H1 (cell line): ENCODE data around the gene CCNYL1. TPM values are rescaled to one million over a fixed set of nuclear protein-coding genes. Genes with fewer than 3 reads are reported as not detected.
A peak's percentile ranks its signal among the peaks of the same experiment; 100 is the strongest.

Experiments
- CTCF ChIA-PET: fragments of 300-600 bp; sonication (Branson Sonifier 250); formaldehyde crosslinking; loops from one replicate; lab custom pipeline; 2021; ENCODE audit not compliant: partially characterized antibody; lab: Charles Lee
- POLR2A ChIA-PET: fragments of 300-600 bp; sonication (Branson Sonifier 250); formaldehyde crosslinking; loops from one replicate; lab custom pipeline; 2021; ENCODE audit warnings: inconsistent platforms; ENCODE audit not compliant: partially characterized antibody; lab: Charles Lee
- DNase-seq, 2 experiments: peaks; one replicate each; pipeline versions ENCODE4 v3.0.0 to v3.0.0-alpha.2; 2010 to 2022; ENCODE audit warnings: low spot score in 2 of 2, low read depth in 1 of 2, mixed read lengths in 1 of 2
- FAIRE-seq: peaks from 2 replicates; lab custom pipeline; 2011; peaks lifted over from hg19 to GRCh38; lab: Jason Lieb, UNC
- H2AFZ ChIP-seq: 2 replicates; pipeline ENCODE4 v1.8.1; 2012; ENCODE audit warnings: low read length, inconsistent platforms
- H2AK5ac ChIP-seq: 2 replicates; pipeline ENCODE4 v1.6.1; 2013; ENCODE audit warnings: low read depth, low read length
- H2BK120ac ChIP-seq: replicated peaks from 2 replicates; pipeline ENCODE3; 2013; ENCODE audit warnings: low read depth, low read length, inconsistent platforms
- H2BK12ac ChIP-seq: 2 replicates; pipeline ENCODE4 v1.6.1; 2013; ENCODE audit warnings: low read depth, low read length
- H2BK15ac ChIP-seq: 2 replicates; pipeline ENCODE4 v1.6.1; 2013; ENCODE audit warnings: low read length
- H2BK20ac ChIP-seq: 2 replicates; pipeline ENCODE4 v1.6.1; 2013; ENCODE audit warnings: low read length
- H2BK5ac ChIP-seq: 2 replicates; pipeline ENCODE4 v1.6.1; 2013; ENCODE audit warnings: low read depth, low read length
- H3K14ac ChIP-seq: 2 replicates; pipeline ENCODE4 v1.6.1; 2013; ENCODE audit warnings: inconsistent platforms; ENCODE audit not compliant: insufficient read length
- H3K18ac ChIP-seq: 2 replicates; pipeline ENCODE4 v1.6.1; 2013; ENCODE audit warnings: low read length; ENCODE audit errors: extremely low read depth
- H3K23ac ChIP-seq: 2 replicates; pipeline ENCODE4 v1.6.1; 2013; ENCODE audit warnings: inconsistent platforms; ENCODE audit not compliant: insufficient read length
- H3K23me2 ChIP-seq: 2 replicates; pipeline ENCODE4 v1.6.1; 2013; ENCODE audit warnings: low read depth, low read length
- H3K27ac ChIP-seq: 2 replicates; pipeline ENCODE4 v1.6.1; 2011; ENCODE audit warnings: low read depth, low read length, inconsistent platforms
- H3K27me3 ChIP-seq, 4 experiments: replicated peaks in 1 of 4; 1 replicate in 1 of 4; 2 replicates in 3 of 4; pipeline versions ENCODE4 v1.6.1 to v1.8.1; 2011 to 2013; ENCODE audit warnings: low read length in 3 of 4, mild to moderate bottlenecking in 3 of 4, inconsistent platforms in 2 of 4, mixed read lengths in 2 of 4, moderate library complexity in 1 of 4; ENCODE audit not compliant: control insufficient read depth in 3 of 4, insufficient read depth in 3 of 4; ENCODE audit errors: extremely low read depth in 1 of 4
- H3K36me3 ChIP-seq, 4 experiments: 2 replicates each; pipeline versions ENCODE4 v1.6.1 to v1.8.1; 2011 to 2013; ENCODE audit warnings: mild to moderate bottlenecking in 4 of 4, low read length in 3 of 4, moderate library complexity in 2 of 4, control low read depth in 1 of 4, inconsistent platforms in 1 of 4; ENCODE audit not compliant: insufficient read depth in 4 of 4, control insufficient read depth in 2 of 4
- H3K4ac ChIP-seq: replicated peaks from 2 replicates; pipeline ENCODE3; 2013; ENCODE audit warnings: low read length, low read depth, mixed read lengths, inconsistent platforms; ENCODE audit not compliant: insufficient read length
- H3K4me1 ChIP-seq, 4 experiments: replicated peaks in 1 of 4; 1 replicate in 1 of 4; 2 replicates in 3 of 4; pipeline versions ENCODE4 v1.6.1 to v1.8.1; 2011 to 2013; ENCODE audit warnings: low read length in 3 of 4, inconsistent platforms in 2 of 4, mixed read lengths in 1 of 4; ENCODE audit not compliant: insufficient read depth in 4 of 4, control insufficient read depth in 3 of 4
- H3K4me2 ChIP-seq, 2 experiments: 2 replicates each; pipeline versions ENCODE4 v1.6.1 to v1.8.1; 2011 to 2013; ENCODE audit warnings: low read depth in 2 of 2, low read length in 2 of 2, control low read depth in 1 of 2, inconsistent platforms in 1 of 2, mild to moderate bottlenecking in 1 of 2; ENCODE audit not compliant: insufficient read depth in 1 of 2
- H3K4me3 ChIP-seq, 4 experiments: fragments of 200-600, 300-600 bp in 1 of 4; sonication (generic), shearing (Covaris generic), sonication (Bioruptor Twin) in 1 of 4; 2 replicates each; pipeline versions ENCODE4 v1.5.1 to v1.8.1; 2011 to 2016; ENCODE audit warnings: low read length in 4 of 4, low read depth in 3 of 4, control low read depth in 2 of 4, inconsistent platforms in 2 of 4, mild to moderate bottlenecking in 2 of 4, mixed read lengths in 1 of 4, moderate library complexity in 1 of 4; ENCODE audit not compliant: insufficient read depth in 2 of 4; ENCODE audit errors: extremely low read depth in 1 of 4
- H3K56ac ChIP-seq: replicated peaks from 2 replicates; pipeline ENCODE3; 2013; ENCODE audit warnings: low read depth, mild to moderate bottlenecking, mixed read lengths, low read length, inconsistent platforms; ENCODE audit not compliant: insufficient read length
- H3K79me1 ChIP-seq: 2 replicates; pipeline ENCODE4 v1.6.1; 2013; ENCODE audit warnings: low read depth, low read length, control low read depth
- H3K79me2 ChIP-seq, 2 experiments: 2 replicates each; pipeline versions ENCODE4 v1.6.1 to v1.8.1; 2012 to 2013; ENCODE audit warnings: low read length in 2 of 2, mild to moderate bottlenecking in 2 of 2, inconsistent platforms in 1 of 2; ENCODE audit not compliant: insufficient read depth in 2 of 2, control insufficient read depth in 1 of 2
- H3K9ac ChIP-seq, 4 experiments: replicated peaks in 1 of 4; 1 replicate in 1 of 4; 2 replicates in 3 of 4; pipeline versions ENCODE4 v1.6.1 to v1.8.1; 2011 to 2013; ENCODE audit warnings: low read depth in 3 of 4, low read length in 3 of 4, control low read depth in 2 of 4, mild to moderate bottlenecking in 2 of 4, moderate library complexity in 2 of 4, inconsistent platforms in 1 of 4; ENCODE audit errors: extremely low read depth in 1 of 4
- H3K9me3 ChIP-seq, 2 experiments: 2 replicates each; pipeline versions ENCODE4 v1.6.1 to v1.8.1; 2012 to 2013; ENCODE audit warnings: mild to moderate bottlenecking in 2 of 2, moderate library complexity in 2 of 2, control low read depth in 1 of 2, inconsistent platforms in 1 of 2, low read depth in 1 of 2, low read length in 1 of 2, mixed read lengths in 1 of 2; ENCODE audit not compliant: insufficient read depth in 2 of 2
- H4K20me1 ChIP-seq, 2 experiments: replicated peaks in 1 of 2; 2 replicates each; pipeline versions ENCODE3 to v1.8.1; 2011 to 2013; ENCODE audit warnings: inconsistent platforms in 2 of 2, low read length in 2 of 2, mild to moderate bottlenecking in 1 of 2; ENCODE audit not compliant: insufficient read depth in 2 of 2, control insufficient read depth in 1 of 2
- H4K5ac ChIP-seq: 2 replicates; pipeline ENCODE4 v1.6.1; 2013; ENCODE audit warnings: low read length, low read depth, mixed read lengths, inconsistent platforms; ENCODE audit not compliant: insufficient read length
- H4K8ac ChIP-seq: 2 replicates; pipeline ENCODE4 v1.8.0; 2013; ENCODE audit warnings: mild to moderate bottlenecking, moderate library complexity, low read length, inconsistent platforms; ENCODE audit not compliant: insufficient read depth; ENCODE audit errors: extremely low read depth
- H4K91ac ChIP-seq: replicated peaks from 2 replicates; pipeline ENCODE3; 2013; ENCODE audit warnings: low read length, mixed read lengths, inconsistent platforms; ENCODE audit not compliant: insufficient read length
- CTCF ChIP-seq, 3 experiments: IDR thresholded peaks; 1 replicate in 2 of 3; 2 replicates in 1 of 3; pipeline versions ENCODE4 v1.5.1 to v1.6.1; 2011; ENCODE audit warnings: low read length in 3 of 3, mild to moderate bottlenecking in 3 of 3, inconsistent platforms in 2 of 3, low read depth in 1 of 3, moderate library complexity in 1 of 3; ENCODE audit not compliant: insufficient read depth in 1 of 3; ENCODE audit errors: control extremely low read depth in 1 of 3
- NANOG ChIP-seq: IDR thresholded peaks from 2 replicates; pipeline ENCODE4 v1.6.1; 2011; ENCODE audit warnings: low read length, low read depth, mild to moderate bottlenecking, inconsistent platforms; ENCODE audit not compliant: insufficient read depth, poor library complexity, severe bottlenecking
- NRF1 ChIP-seq: IDR thresholded peaks from 2 replicates; pipeline ENCODE4 v1.6.1; 2011; ENCODE audit warnings: mild to moderate bottlenecking, low read depth, low read length, improper control_type of control experiment
- SP4 ChIP-seq: IDR thresholded peaks from 2 replicates; pipeline ENCODE4 v1.6.1; 2012; ENCODE audit warnings: low read length, inconsistent platforms
- WGBS, 2 experiments: shearing (Covaris generic) in 1 of 2; methylation state at CpG; one replicate each; pipeline versions ENCODE4 v1.1.6 to v1.1.7; 2013 to 2015; ENCODE audit warnings: low lambda C conversion rate in 2 of 2, mixed read lengths in 2 of 2, inconsistent platforms in 1 of 2, low coverage in 1 of 2, missing lambda C conversion rate in 1 of 2; ENCODE audit not compliant: insufficient replicate concordance in 2 of 2, insufficient coverage in 1 of 2, insufficient read length in 1 of 2; ENCODE audit errors: extremely low coverage in 1 of 2, missing lambda C conversion rate in 1 of 2; 5-methylcytosine and 5-hydroxymethylcytosine counted together
- polyA plus RNA-seq, 7 experiments: library from polyadenylated mRNA; depleted of rRNA in 3 of 7; stranded (reverse) in 5 of 7; unstranded in 2 of 7; fragments of >200 nt in 5 of 7; fragments of 200-250 nt in 2 of 7; gene quantifications; 1 replicate in 5 of 7; 2 replicates in 1 of 7; 4 replicates in 1 of 7; pipeline versions ENCODE4 v1.2.1 to v1.2.3, GENCODE V29; 2011 to 2013; ENCODE audit warnings: missing spikeins in 2 of 7, mixed read lengths in 2 of 7
- total RNA-seq: library from RNA; stranded (reverse); fragmentation: NEBNext Ultra II Directional; extraction: Animal tissue kit (Norgen Biotek cat#: 25700); gene quantifications from 2 replicates; pipeline ENCODE4 v1.2.1, GENCODE V29; 2021

Gene CCNYL1
- total and polyA plus RNA-seq, 2 of the 8 experiments (the other 6 are each of a cell fraction or from before 2014, with no cell fraction given) = 13.3 to 35.4 TPM

DNA sequence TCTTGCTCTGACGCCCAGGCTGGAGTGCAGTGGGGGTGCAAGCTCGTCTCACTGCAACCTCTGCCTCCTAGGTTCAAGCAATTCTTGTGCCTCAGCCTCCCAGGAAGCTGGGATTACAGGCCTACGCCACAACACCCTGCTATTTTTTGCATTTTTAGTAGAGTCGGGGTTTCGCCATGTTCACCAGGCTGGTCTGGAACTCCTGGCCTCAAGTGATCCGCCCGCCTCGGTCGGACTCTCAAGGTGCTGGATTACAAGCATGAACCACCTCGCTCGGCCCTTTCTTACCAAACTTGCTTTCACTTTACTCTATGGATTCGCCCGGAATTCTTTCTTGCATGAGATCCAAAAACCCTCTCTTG, 61.4 kb downstream of the CCNYL1 start:
- Histone ChIP-seq H4K5ac (no peak overlapping the region), H2AFZ (no peak overlapping the region), H4K91ac (no peak overlapping the region), H3K79me2 (peaks cover 4 to 15% of the 10 kb centered on the region in 2 experiments; a peak in 3 of 4 replicates), H4K20me1 (peaks cover 2% of the 10 kb centered on the region in 2 experiments), H3K36me3 (peaks cover 0 to 7% (median under 1%) of the 10 kb centered on the region in 4 experiments; a peak in 3 of 8 replicates), H3K4me2 (no peak overlapping the region), H2BK5ac (peak overlapping the region; percentile 81; the same call in 1 of the 2 replicates), H3K9me3 (no peaks in the 10 kb centered on the region), H3K27me3 (peaks cover 0 to 2% (median 0%) of the 10 kb centered on the region in 4 experiments; a peak in 1 of 7 replicates), H3K56ac (no peak overlapping the region), H3K14ac (no peak overlapping the region), H3K18ac (no peak overlapping the region), H2AK5ac (no peak overlapping the region), H2BK15ac (no peak overlapping the region), H3K4me3 (no peak overlapping the region), H3K23ac (no peak overlapping the region)
- ChIA-PET POLR2A (no interaction called here), CTCF (interaction anchor here (0.6 kb wide), 1 partner anchor 50 kb away, joined by 3 read pairs; no protein-coding TSS in a partner anchor)
- DNase-seq = no peak
- TF ChIP-seq SP4 (no peak), CTCF (IDR thresholded peaks at IDR 0.05; ENCODE audit: control extremely low read depth in 1 of 3, insufficient read depth in 1 of 3, low read depth in 1 of 3, low read length in 3 of 3) (0 out of 4 replicates have a peak, but pooled peaks of 1 of the 3 experiments have one; percentile 3), NRF1 (no peak), NANOG (no peak)
- TF ChIP-seq, all 59 proteins: peak for 1
- Histone ChIP-seq H2BK12ac (0 out of 2 replicates have a peak overlapping the region, but pooled peaks have one; percentile 60), H3K4me1 (peaks cover 0 to 14% (median 6%) of the 10 kb centered on the region in 4 experiments; a peak in 6 of 7 replicates), H3K4ac (no peak overlapping the region), H2BK20ac (no peak overlapping the region), H3K27ac (no peak overlapping the region), H4K8ac (peak overlapping the region; percentile 15; the same call in 1 of the 2 replicates), H3K79me1 (peaks cover 2% of the 10 kb centered on the region; the same call in 1 of the 2 replicates), H3K9ac (no peak overlapping the region), H2BK120ac (no peak overlapping the region), H3K23me2 (peaks cover 23% of the 10 kb centered on the region)
- FAIRE-seq = no peak
- 88% methylated on average over 12 of the region's 13 CpGs; no CpG with 5 or more reads in 1 of the 2 experiments for WGBS, 2 experiments
